ENCODE measurements around the gene FAM229B.
A peak's percentile ranks its signal among the peaks of the same experiment; 100 is the strongest.
"Not testable (repeated sequence)": the region's sequence is repeated elsewhere in the genome, so short reads cannot be mapped to it uniquely, and the experiment has no call there.

The FAM229B gene

GRCh38 chr6:112087136-112087911 is at the start of gene FAM229B, which contains the start of gene TUBE1:
FAM229B (plus strand) TSS chr6:112087591; CDS start chr6:112099284, 11,693 bp downstream.
TUBE1 (minus strand) TSS chr6:112087482; CDS start chr6:112087434, 48 bp downstream.
- Mint-ChIP-seq H3K27ac (no peak within 1 kb of the TSS), H3K9me3 (no peaks in the 10 kb centered on the region)

GRCh38 chr6:112037783-112038216 is 49.6 kb upstream of the FAM229B start:
- H3K27ac Mint-ChIP-seq = no peak overlapping the region
- no peaks in the 10 kb centered on the region for H3K27me3 Mint-ChIP-seq
- no peaks in the 10 kb centered on the region for H3K36me3 Mint-ChIP-seq
- no peak overlapping the region for H3K4me3 Mint-ChIP-seq
- H3K4me1 Mint-ChIP-seq = peaks cover 86% of the 10 kb centered on the region
- no peaks in the 10 kb centered on the region for H3K9me3 Mint-ChIP-seq

More at GRCh38 chr6:112087136-112087911, at the start of gene FAM229B, which contains the start of gene TUBE1:
- Mint-ChIP-seq H3K4me3 (no peak within 1 kb of the TSS), H3K36me3 (peaks cover 11% of the 10 kb centered on the region), H3K4me1 (peaks cover 16% of the 10 kb centered on the region), H3K27me3 (peaks cover 2% of the 10 kb centered on the region)

GRCh38 chr6:112038268-112038667 is 49.1 kb upstream of the FAM229B start:
- no peaks in the 10 kb centered on the region for H3K9me3 Mint-ChIP-seq
- peak overlapping the region; percentile 35 for H3K27ac Mint-ChIP-seq
- peaks cover 86% of the 10 kb centered on the region for H3K4me1 Mint-ChIP-seq
- no peaks in the 10 kb centered on the region for H3K27me3 Mint-ChIP-seq
- no peak overlapping the region for H3K4me3 Mint-ChIP-seq
- H3K36me3 Mint-ChIP-seq = no peaks in the 10 kb centered on the region

GRCh38 chr6:112038756-112039430 is 48.5 kb upstream of the FAM229B start:
- H3K4me1 Mint-ChIP-seq = peaks cover 86% of the 10 kb centered on the region
- no peaks in the 10 kb centered on the region for H3K36me3 Mint-ChIP-seq
- H3K9me3 Mint-ChIP-seq = no peaks in the 10 kb centered on the region
- peak overlapping the region; percentile 35 for H3K27ac Mint-ChIP-seq
- no peak overlapping the region for H3K4me3 Mint-ChIP-seq
- no peaks in the 10 kb centered on the region for H3K27me3 Mint-ChIP-seq

GRCh38 chr6:112039431-112039770 is 48.0 kb upstream of the FAM229B start:
- Mint-ChIP-seq H3K9me3 (no peaks in the 10 kb centered on the region), H3K4me1 (peaks cover 86% of the 10 kb centered on the region), H3K4me3 (no peak overlapping the region), H3K36me3 (no peaks in the 10 kb centered on the region), H3K27ac (peak overlapping the region; percentile 59), H3K27me3 (no peaks in the 10 kb centered on the region)

GRCh38 chr6:112040956-112041355 is 46.4 kb upstream of the FAM229B start:
- Mint-ChIP-seq H3K9me3 (no peaks in the 10 kb centered on the region), H3K4me3 (no peak overlapping the region), H3K4me1 (peaks cover 75% of the 10 kb centered on the region), H3K36me3 (no peaks in the 10 kb centered on the region), H3K27ac (peak overlapping the region; percentile 27), H3K27me3 (no peaks in the 10 kb centered on the region)

- peak overlapping the region; percentile 97 for H3K27ac Mint-ChIP-seq
- H3K27me3 Mint-ChIP-seq = no peaks in the 10 kb centered on the region
- no peaks in the 10 kb centered on the region for H3K9me3 Mint-ChIP-seq
- H3K36me3 Mint-ChIP-seq = no peaks in the 10 kb centered on the region
- peaks cover 69% of the 10 kb centered on the region for H3K4me1 Mint-ChIP-seq
- H3K4me3 Mint-ChIP-seq = peak overlapping the region; percentile 92
These were observed 45.9 kb upstream of the FAM229B start for GRCh38 chr6:112041535-112041934.

GRCh38 chr6:112043032-112044007 is 44.1 kb upstream of the FAM229B start:
- Mint-ChIP-seq H3K27me3 (no peaks in the 10 kb centered on the region), H3K4me1 (peaks cover 54% of the 10 kb centered on the region)

GRCh38 chr6:112044196-112044595 is 43.2 kb upstream of the FAM229B start:
- Mint-ChIP-seq H3K4me1 (peaks cover 48% of the 10 kb centered on the region), H3K9me3 (no peaks in the 10 kb centered on the region), H3K27me3 (no peaks in the 10 kb centered on the region), H3K4me3 (peak overlapping the region; percentile 92), H3K27ac (peak overlapping the region; percentile 97), H3K36me3 (no peaks in the 10 kb centered on the region)

More at GRCh38 chr6:112043032-112044007, 44.1 kb upstream of the FAM229B start:
- H3K9me3 Mint-ChIP-seq = no peaks in the 10 kb centered on the region
- H3K27ac Mint-ChIP-seq = peak overlapping the region; percentile 97
- H3K36me3 Mint-ChIP-seq = no peaks in the 10 kb centered on the region
- peak overlapping the region; percentile 92 for H3K4me3 Mint-ChIP-seq

GRCh38 chr6:112044856-112045255 is 42.5 kb upstream of the FAM229B start:
- Mint-ChIP-seq H3K36me3 (no peaks in the 10 kb centered on the region), H3K4me3 (no peak overlapping the region), H3K4me1 (peaks cover 42% of the 10 kb centered on the region), H3K27me3 (no peaks in the 10 kb centered on the region), H3K27ac (no peak overlapping the region), H3K9me3 (no peaks in the 10 kb centered on the region)

- not testable (repeated sequence) for H3K27ac Mint-ChIP-seq, H3K4me3 Mint-ChIP-seq, H3K9me3 Mint-ChIP-seq, H3K36me3 Mint-ChIP-seq, H3K27me3 Mint-ChIP-seq
- peaks cover 18% of the 10 kb centered on the region for H3K4me1 Mint-ChIP-seq
These were observed 39.9 kb upstream of the FAM229B start for GRCh38 chr6:112047523-112047922.

- Mint-ChIP-seq H3K27me3 (no peaks in the 10 kb centered on the region), H3K36me3 (peaks cover 2% of the 10 kb centered on the region), H3K27ac (no peak overlapping the region), H3K4me1 (peaks cover 5% of the 10 kb centered on the region), H3K4me3 (no peak overlapping the region), H3K9me3 (no peaks in the 10 kb centered on the region)
These were observed 38.2 kb upstream of the FAM229B start for GRCh38 chr6:112049026-112049799.

GRCh38 chr6:112049996-112050395 is 37.4 kb upstream of the FAM229B start:
- Mint-ChIP-seq H3K9me3 (no peaks in the 10 kb centered on the region), H3K27ac (no peak overlapping the region), H3K36me3 (peaks cover 2% of the 10 kb centered on the region), H3K27me3 (no peaks in the 10 kb centered on the region), H3K4me1 (no peaks in the 10 kb centered on the region), H3K4me3 (no peak overlapping the region)

GRCh38 chr6:112050429-112050828 is 37.0 kb upstream of the FAM229B start:
- H3K4me3 Mint-ChIP-seq = no peak overlapping the region
- no peak overlapping the region for H3K27ac Mint-ChIP-seq
- no peaks in the 10 kb centered on the region for H3K9me3 Mint-ChIP-seq
- peaks cover 2% of the 10 kb centered on the region for H3K36me3 Mint-ChIP-seq
- H3K27me3 Mint-ChIP-seq = no peaks in the 10 kb centered on the region
- no peaks in the 10 kb centered on the region for H3K4me1 Mint-ChIP-seq

Measured in activated naive CD4-positive, alpha-beta T cell treated with anti-CD3 and anti-CD28 coated beads, Interleukin-2, amount 50 U/mL, for 24 hours (primary cell).